GM10266 (cell line): ENCODE measurements around the gene TSHZ3.

Experiments used
- DNase-seq: peaks from one replicate; pipeline ENCODE4 v3.0.0; 2012; ENCODE audit errors: extremely low spot score
- CTCF ChIP-seq: IDR thresholded peaks from 2 replicates; pipeline ENCODE4 v1.5.1; 2012; ENCODE audit warnings: mild to moderate bottlenecking, low read depth; ENCODE audit not compliant: control insufficient read depth, insufficient read depth; ENCODE audit errors: missing control alignments

Gene TSHZ3

GRCh38 chr19:31349160-31349881 lies at the start of gene TSHZ3:
TSHZ3 (minus strand) TSS chr19:31349436; CDS start chr19:31349219, 217 bp downstream.
- no peak for TF ChIP-seq CTCF
- no peak for DNase-seq

- TF ChIP-seq CTCF, result no peak
- DNase-seq, result no peak
Measured at GRCh38 chr19:31397308-31397707, 48.1 kb upstream of the TSHZ3 start.

GRCh38 chr19:31392464-31392863 lies 43.2 kb upstream of the TSHZ3 start:
- DNase-seq, result no peak
- TF ChIP-seq CTCF, result no peak

GRCh38 chr19:31391518-31391917 lies 42.3 kb upstream of the TSHZ3 start:
- no peak for TF ChIP-seq CTCF
- DNase-seq, result no peak

GRCh38 chr19:31390711-31391110 lies 41.5 kb upstream of the TSHZ3 start:
- TF ChIP-seq CTCF, result no peak

GRCh38 chr19:31389874-31390273 lies 40.6 kb upstream of the TSHZ3 start:
- no peak for DNase-seq
- no peak for TF ChIP-seq CTCF

More at GRCh38 chr19:31390711-31391110, 41.5 kb upstream of the TSHZ3 start:
- no peak for DNase-seq

GRCh38 chr19:31387717-31388301 lies 38.6 kb upstream of the TSHZ3 start:
- DNase-seq, result no peak

More at GRCh38 chr19:31387717-31388301, 38.6 kb upstream of the TSHZ3 start:
- no peak for TF ChIP-seq CTCF
